SK-N-SH treated with all-trans-retinoic acid at 6 μM for 48 hours (cell line): ENCODE results near the gene EPB41L2.

Source experiments
- ATAC-seq: fragments of 200-7000 bp; cut with Tn5 transposase; 3 replicates; pipeline ENCODE4 v1.9.1; 2020; ENCODE audit warnings: mild to moderate bottlenecking, moderate library complexity
- BACH2 ChIP-seq: fragments of 250-450 bp; sonication (Bioruptor Pico); IDR thresholded peaks from 2 replicates; pipeline ENCODE4 v1.9.0; 2021; ENCODE audit warnings: mild to moderate bottlenecking, borderline replicate concordance
- ESRRG ChIP-seq: fragments of 250-450 bp; sonication (Bioruptor Pico); IDR thresholded peaks from 2 replicates; pipeline ENCODE4 v1.6.1; 2021; ENCODE audit warnings: mild to moderate bottlenecking
- GLIS3 ChIP-seq: fragments of 250-450 bp; sonication (Bioruptor Pico); IDR thresholded peaks from 2 replicates; pipeline ENCODE4 v1.5.0; 2020; ENCODE audit warnings: mild to moderate bottlenecking, moderate library complexity
- ISL1 ChIP-seq: fragments of 250-450 bp; sonication (Bioruptor Pico); IDR thresholded peaks from 2 replicates; pipeline ENCODE4 v2.1.2; 2022; ENCODE audit warnings: mild to moderate bottlenecking, moderate library complexity
- PPARA ChIP-seq: fragments of 250-450 bp; sonication (Bioruptor Pico); IDR thresholded peaks from 2 replicates; pipeline ENCODE4 v1.5.0; 2020; ENCODE audit warnings: mild to moderate bottlenecking, borderline replicate concordance
- RARB ChIP-seq: fragments of 250-450 bp; sonication (Bioruptor Pico); IDR thresholded peaks from 2 replicates; pipeline ENCODE4 v1.8.0; 2021; ENCODE audit warnings: mild to moderate bottlenecking, moderate library complexity
- SNAI2 ChIP-seq: fragments of 250-450 bp; sonication (Bioruptor Pico); IDR thresholded peaks from 2 replicates; pipeline ENCODE4 v1.5.0; 2020; ENCODE audit warnings: mild to moderate bottlenecking, moderate library complexity
- TCF4 ChIP-seq: fragments of 250-450 bp; sonication (Bioruptor Pico); IDR thresholded peaks from 2 replicates; pipeline ENCODE4 v1.8.0; 2021; ENCODE audit warnings: mild to moderate bottlenecking, moderate library complexity, borderline replicate concordance
- TOX ChIP-seq: fragments of 250-450 bp; sonication (Bioruptor Pico); IDR thresholded peaks from 2 replicates; pipeline ENCODE4 v1.8.0; 2021; ENCODE audit warnings: mild to moderate bottlenecking, moderate library complexity, borderline replicate concordance
- ZC3H10 ChIP-seq: fragments of 250-450 bp; sonication (Bioruptor Pico); IDR thresholded peaks from 2 replicates; pipeline ENCODE4 v1.5.1; 2021; ENCODE audit warnings: mild to moderate bottlenecking, moderate library complexity
- ZFP3 ChIP-seq: fragments of 250-450 bp; sonication (Bioruptor Pico); IDR thresholded peaks from 2 replicates; pipeline ENCODE4 v1.5.0; 2020; ENCODE audit warnings: mild to moderate bottlenecking, moderate library complexity
- ZFP30 ChIP-seq: fragments of 450-650 bp; formaldehyde crosslinking; IDR thresholded peaks from 2 replicates; pipeline ENCODE4 v1.5.0; 2022; ENCODE audit warnings: mild to moderate bottlenecking, moderate library complexity
- ZNF565 ChIP-seq: fragments of 450-650 bp; formaldehyde crosslinking; conservative IDR thresholded peaks from 2 replicates; pipeline ENCODE4 v1.5.0; 2020; ENCODE audit warnings: low read depth, mild to moderate bottlenecking, moderate library complexity
- ZNF70 ChIP-seq: fragments of 450-650 bp; formaldehyde crosslinking; IDR thresholded peaks from 2 replicates; pipeline ENCODE4 v1.5.0; 2020; ENCODE audit warnings: mild to moderate bottlenecking, moderate library complexity
- ZNF8 ChIP-seq: fragments of 450-650 bp; formaldehyde crosslinking; IDR thresholded peaks from 2 replicates; pipeline ENCODE4 v1.5.0; 2020; ENCODE audit warnings: mild to moderate bottlenecking, moderate library complexity
- TF ChIP-seq, protein P1 (sequence below): fragments of 250-450 bp; sonication (Bioruptor Pico); IDR thresholded peaks from 2 replicates; pipeline ENCODE4 v1.5.1; 2020; ENCODE audit warnings: low read depth, mild to moderate bottlenecking, moderate library complexity
- TF ChIP-seq, protein P2 (sequence below): fragments of 250-450 bp; sonication (Bioruptor Pico); IDR thresholded peaks from 2 replicates; pipeline ENCODE4 v1.5.0; 2020; ENCODE audit warnings: mild to moderate bottlenecking, moderate library complexity
- TF ChIP-seq, protein P3 (sequence below): fragments of 250-450 bp; sonication (Bioruptor Pico); IDR thresholded peaks from 2 replicates; pipeline ENCODE4 v1.8.0; 2021; ENCODE audit warnings: low read depth, mild to moderate bottlenecking, moderate library complexity, borderline replicate concordance
- TF ChIP-seq, protein P4 (sequence below): fragments of 250-450 bp; sonication (Bioruptor Pico); IDR thresholded peaks from 2 replicates; pipeline ENCODE4 v1.8.0; 2020; ENCODE audit warnings: mild to moderate bottlenecking, moderate library complexity, borderline replicate concordance
- TF ChIP-seq, protein P5 (sequence below): fragments of 250-450 bp; sonication (Bioruptor Pico); IDR thresholded peaks from 2 replicates; pipeline ENCODE4 v1.5.1; 2021; ENCODE audit warnings: mild to moderate bottlenecking, moderate library complexity

Gene EPB41L2

DNA sequence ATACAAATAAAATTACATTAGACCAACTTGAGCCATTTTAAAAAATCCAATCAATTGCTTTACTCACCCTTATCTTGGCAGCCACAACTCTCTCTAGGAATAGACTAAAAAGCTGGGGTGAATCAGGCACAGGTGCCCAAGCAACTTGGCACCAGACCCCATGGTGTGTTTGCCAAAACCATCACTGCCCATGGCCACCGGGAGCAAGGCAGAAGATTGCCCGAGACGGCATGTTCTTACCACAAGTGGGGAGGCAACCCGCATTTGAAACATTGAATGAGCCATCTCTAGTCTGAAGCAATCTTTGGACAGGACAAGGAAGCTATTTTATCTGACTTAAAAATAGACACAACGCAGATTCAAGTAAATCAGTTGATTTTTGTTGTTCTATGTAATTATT lies 166.8 kb downstream of the EPB41L2 start (continued):
- TF ChIP-seq, protein P1, sequence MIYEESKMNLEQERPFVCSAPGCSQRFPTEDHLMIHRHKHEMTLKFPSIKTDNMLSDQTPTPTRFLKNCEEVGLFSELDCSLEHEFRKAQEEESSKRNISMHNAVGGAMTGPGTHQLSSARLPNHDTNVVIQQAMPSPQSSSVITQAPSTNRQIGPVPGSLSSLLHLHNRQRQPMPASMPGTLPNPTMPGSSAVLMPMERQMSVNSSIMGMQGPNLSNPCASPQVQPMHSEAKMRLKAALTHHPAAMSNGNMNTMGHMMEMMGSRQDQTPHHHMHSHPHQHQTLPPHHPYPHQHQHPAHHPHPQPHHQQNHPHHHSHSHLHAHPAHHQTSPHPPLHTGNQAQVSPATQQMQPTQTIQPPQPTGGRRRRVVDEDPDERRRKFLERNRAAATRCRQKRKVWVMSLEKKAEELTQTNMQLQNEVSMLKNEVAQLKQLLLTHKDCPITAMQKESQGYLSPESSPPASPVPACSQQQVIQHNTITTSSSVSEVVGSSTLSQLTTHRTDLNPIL: no peak
- TF ChIP-seq, all 23 proteins: peak for 0

DNA sequence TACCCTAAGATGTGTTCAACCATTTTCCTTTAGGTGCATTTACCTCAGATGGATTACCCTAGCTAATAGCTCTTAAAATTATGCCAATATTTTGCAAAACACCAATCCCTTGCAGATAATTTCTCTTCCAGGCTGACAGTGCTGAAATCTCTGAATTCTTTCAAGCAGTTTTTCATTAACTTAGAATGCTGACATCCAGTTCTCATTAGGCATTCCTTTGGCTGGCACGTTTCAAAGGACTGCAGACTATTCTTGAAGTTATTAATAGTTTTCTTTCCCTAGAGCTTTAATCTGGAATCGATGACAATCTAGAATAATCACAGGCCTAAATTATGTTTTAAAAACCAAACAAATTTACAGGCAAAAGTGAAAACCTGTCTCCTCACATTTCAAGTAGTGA lies 167.5 kb downstream of the EPB41L2 start:
- TF ChIP-seq ZFP3: no peak
- no peak for TF ChIP-seq PPARA
- TF ChIP-seq, protein P2, sequence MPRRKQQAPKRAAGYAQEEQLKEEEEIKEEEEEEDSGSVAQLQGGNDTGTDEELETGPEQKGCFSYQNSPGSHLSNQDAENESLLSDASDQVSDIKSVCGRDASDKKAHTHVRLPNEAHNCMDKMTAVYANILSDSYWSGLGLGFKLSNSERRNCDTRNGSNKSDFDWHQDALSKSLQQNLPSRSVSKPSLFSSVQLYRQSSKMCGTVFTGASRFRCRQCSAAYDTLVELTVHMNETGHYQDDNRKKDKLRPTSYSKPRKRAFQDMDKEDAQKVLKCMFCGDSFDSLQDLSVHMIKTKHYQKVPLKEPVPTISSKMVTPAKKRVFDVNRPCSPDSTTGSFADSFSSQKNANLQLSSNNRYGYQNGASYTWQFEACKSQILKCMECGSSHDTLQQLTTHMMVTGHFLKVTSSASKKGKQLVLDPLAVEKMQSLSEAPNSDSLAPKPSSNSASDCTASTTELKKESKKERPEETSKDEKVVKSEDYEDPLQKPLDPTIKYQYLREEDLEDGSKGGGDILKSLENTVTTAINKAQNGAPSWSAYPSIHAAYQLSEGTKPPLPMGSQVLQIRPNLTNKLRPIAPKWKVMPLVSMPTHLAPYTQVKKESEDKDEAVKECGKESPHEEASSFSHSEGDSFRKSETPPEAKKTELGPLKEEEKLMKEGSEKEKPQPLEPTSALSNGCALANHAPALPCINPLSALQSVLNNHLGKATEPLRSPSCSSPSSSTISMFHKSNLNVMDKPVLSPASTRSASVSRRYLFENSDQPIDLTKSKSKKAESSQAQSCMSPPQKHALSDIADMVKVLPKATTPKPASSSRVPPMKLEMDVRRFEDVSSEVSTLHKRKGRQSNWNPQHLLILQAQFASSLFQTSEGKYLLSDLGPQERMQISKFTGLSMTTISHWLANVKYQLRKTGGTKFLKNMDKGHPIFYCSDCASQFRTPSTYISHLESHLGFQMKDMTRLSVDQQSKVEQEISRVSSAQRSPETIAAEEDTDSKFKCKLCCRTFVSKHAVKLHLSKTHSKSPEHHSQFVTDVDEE (CRISPR knock-in tag): no peak
- TF ChIP-seq, protein P3, sequence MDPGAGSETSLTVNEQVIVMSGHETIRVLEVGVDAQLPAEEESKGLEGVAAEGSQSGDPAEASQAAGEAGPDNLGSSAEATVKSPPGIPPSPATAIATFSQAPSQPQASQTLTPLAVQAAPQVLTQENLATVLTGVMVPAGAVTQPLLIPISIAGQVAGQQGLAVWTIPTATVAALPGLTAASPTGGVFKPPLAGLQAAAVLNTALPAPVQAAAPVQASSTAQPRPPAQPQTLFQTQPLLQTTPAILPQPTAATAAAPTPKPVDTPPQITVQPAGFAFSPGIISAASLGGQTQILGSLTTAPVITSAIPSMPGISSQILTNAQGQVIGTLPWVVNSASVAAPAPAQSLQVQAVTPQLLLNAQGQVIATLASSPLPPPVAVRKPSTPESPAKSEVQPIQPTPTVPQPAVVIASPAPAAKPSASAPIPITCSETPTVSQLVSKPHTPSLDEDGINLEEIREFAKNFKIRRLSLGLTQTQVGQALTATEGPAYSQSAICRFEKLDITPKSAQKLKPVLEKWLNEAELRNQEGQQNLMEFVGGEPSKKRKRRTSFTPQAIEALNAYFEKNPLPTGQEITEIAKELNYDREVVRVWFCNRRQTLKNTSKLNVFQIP: no peak
- TF ChIP-seq GLIS3 (CRISPR knock-in tag): no peak
- TF ChIP-seq SNAI2 (CRISPR knock-in tag): no peak
- TF ChIP-seq RARB: no peak
- TF ChIP-seq ZNF565: no peak
- ATAC-seq: no peak

DNA sequence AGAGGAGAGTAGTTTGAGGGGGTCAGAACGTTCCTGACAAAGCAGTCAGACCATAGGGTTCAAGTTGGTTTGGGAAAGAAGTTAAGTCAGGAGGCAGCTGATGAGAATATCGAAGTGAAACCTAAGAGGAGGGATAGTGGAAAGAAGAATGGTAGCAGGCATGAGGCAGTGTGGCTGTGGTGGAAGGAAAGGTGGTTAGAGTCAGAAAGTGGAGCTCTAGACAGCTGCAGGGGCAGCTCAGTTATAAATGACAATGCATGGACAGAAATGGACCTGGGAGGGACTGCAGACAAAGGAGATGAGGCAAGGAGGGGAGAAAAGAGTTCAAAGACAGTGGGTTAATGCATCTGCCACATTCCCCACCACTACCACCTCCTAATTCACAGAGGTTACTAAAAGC lies 169.3 kb downstream of the EPB41L2 start:
- ATAC-seq: no peak
- TF ChIP-seq, protein P4, sequence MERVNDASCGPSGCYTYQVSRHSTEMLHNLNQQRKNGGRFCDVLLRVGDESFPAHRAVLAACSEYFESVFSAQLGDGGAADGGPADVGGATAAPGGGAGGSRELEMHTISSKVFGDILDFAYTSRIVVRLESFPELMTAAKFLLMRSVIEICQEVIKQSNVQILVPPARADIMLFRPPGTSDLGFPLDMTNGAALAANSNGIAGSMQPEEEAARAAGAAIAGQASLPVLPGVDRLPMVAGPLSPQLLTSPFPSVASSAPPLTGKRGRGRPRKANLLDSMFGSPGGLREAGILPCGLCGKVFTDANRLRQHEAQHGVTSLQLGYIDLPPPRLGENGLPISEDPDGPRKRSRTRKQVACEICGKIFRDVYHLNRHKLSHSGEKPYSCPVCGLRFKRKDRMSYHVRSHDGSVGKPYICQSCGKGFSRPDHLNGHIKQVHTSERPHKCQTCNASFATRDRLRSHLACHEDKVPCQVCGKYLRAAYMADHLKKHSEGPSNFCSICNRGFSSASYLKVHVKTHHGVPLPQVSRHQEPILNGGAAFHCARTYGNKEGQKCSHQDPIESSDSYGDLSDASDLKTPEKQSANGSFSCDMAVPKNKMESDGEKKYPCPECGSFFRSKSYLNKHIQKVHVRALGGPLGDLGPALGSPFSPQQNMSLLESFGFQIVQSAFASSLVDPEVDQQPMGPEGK (CRISPR knock-in tag): no peak
- TF ChIP-seq, protein P1: no peak
- TF ChIP-seq ZNF8 (no peak), ZFP30 (CRISPR knock-in tag) (no peak), ZFP3 (no peak), TCF4 (no peak), ZC3H10 (CRISPR knock-in tag) (no peak)
- TF ChIP-seq, protein P5, sequence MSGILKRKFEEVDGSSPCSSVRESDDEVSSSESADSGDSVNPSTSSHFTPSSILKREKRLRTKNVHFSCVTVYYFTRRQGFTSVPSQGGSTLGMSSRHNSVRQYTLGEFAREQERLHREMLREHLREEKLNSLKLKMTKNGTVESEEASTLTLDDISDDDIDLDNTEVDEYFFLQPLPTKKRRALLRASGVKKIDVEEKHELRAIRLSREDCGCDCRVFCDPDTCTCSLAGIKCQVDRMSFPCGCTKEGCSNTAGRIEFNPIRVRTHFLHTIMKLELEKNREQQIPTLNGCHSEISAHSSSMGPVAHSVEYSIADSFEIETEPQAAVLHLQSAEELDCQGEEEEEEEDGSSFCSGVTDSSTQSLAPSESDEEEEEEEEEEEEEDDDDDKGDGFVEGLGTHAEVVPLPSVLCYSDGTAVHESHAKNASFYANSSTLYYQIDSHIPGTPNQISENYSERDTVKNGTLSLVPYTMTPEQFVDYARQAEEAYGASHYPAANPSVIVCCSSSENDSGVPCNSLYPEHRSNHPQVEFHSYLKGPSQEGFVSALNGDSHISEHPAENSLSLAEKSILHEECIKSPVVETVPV (CRISPR knock-in tag): no peak
- TF ChIP-seq, protein P2 (CRISPR knock-in tag): no peak

DNA sequence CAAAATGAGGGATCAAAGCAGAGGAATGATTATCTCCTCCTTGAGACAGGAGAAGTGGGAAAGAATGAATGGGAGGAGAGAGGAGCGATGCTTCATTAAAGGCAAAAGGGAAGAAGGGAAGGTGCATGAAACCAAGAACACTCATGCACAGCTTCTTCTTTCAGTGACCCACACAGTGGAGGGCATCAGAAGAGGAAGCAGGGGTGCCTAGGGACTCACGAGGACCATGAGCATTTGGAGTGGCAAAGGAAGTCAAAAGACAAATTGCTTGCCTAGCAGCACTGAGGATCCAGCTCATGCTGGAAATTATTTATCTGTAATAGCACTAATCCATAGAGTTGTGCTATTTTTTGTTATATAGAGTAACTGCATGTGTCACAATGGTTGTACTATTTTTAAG lies 169.8 kb downstream of the EPB41L2 start:
- ATAC-seq: no peak

More for the DNA sequence above, 169.8 kb downstream of the EPB41L2 start:
- TF ChIP-seq ISL1 (no peak), ZC3H10 (CRISPR knock-in tag) (no peak), ZFP30 (CRISPR knock-in tag) (no peak), ZNF565 (no peak), SNAI2 (CRISPR knock-in tag) (no peak), BACH2 (CRISPR knock-in tag) (no peak), TOX (CRISPR knock-in tag) (no peak), ZNF70 (no peak), ESRRG (CRISPR knock-in tag) (no peak), TCF4 (no peak)
- TF ChIP-seq, protein P3: no peak
- TF ChIP-seq, protein P5 (CRISPR knock-in tag): no peak
